ENCODE results near the gene HS3ST1.

The HS3ST1 gene

DNA sequence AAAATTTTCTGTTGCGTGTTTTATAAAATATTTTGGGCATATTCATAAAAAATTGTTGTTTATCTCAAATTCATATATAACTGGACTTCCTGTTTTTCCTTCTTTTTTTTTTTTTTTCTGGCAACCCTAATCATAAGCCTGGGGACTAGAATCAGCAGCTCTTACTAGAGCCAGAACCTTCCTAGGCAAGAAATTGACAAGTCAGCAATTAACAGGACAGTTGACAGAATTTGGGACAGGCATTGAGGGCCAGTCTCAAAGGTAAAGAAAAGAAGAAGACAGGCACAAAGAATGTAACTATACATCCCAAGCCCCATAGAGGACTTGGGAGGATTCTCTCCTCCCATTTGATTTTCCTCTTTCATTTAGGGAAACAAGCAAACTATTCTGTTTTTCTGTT is 35.0 kb upstream of the HS3ST1 start:
- H3K27me3 ChIP-seq (ENCODE audit: control insufficient read depth in 5 of 5, insufficient read depth in 4 of 5, low read length in 5 of 5) = no peaks in the 10 kb centered on the region

DNA sequence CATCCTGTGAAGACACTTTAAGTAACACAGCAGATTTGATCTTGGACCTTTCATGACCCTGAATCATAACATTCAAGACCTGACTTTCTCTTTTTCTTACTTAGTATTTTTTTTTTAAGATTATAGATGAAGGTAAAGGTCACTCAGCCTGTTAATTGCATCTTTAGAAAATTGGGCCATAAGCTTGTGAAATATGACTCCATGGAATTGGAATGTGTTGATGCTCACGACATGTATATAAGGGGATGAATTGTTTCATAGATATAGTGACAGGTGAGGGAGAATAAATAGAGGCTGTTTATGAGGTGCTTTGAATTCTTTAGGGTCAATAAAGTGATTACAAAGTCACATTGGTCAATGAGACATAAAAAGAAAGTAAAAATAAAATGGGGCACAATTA is 27.7 kb upstream of the HS3ST1 start:
- Histone ChIP-seq H3K4me3 (ENCODE audit: low read depth in 1 of 5, low read length in 5 of 5) (no peak overlapping the region), H3K36me3 (ENCODE audit: control insufficient read depth in 5 of 5, insufficient read depth in 5 of 5, low read length in 5 of 5) (no peaks in the 10 kb centered on the region), H3K9ac (ENCODE audit: low read length in 5 of 5) (no peak overlapping the region), H3K9me3 (ENCODE audit: control insufficient read depth in 5 of 5, low read length in 5 of 5) (peaks cover 0 to 9% (median 8%) of the 10 kb centered on the region in 5 donors), H3K27me3 (ENCODE audit: control insufficient read depth in 5 of 5, insufficient read depth in 4 of 5, low read length in 5 of 5) (no peaks in the 10 kb centered on the region), H3K4me1 (ENCODE audit: control insufficient read depth in 5 of 5, insufficient read depth in 5 of 5, low read length in 5 of 5) (no peaks in the 10 kb centered on the region), H3K27ac (ENCODE audit: low read depth, low read length) (no peak overlapping the region)

More for the DNA sequence above, 35.0 kb upstream of the HS3ST1 start:
- Histone ChIP-seq H3K4me3 (ENCODE audit: low read depth in 1 of 5, low read length in 5 of 5) (no peak overlapping the region), H3K9me3 (ENCODE audit: control insufficient read depth in 5 of 5, low read length in 5 of 5) (peaks cover 0 to 9% (median 8%) of the 10 kb centered on the region in 5 donors), H3K36me3 (ENCODE audit: control insufficient read depth in 5 of 5, insufficient read depth in 5 of 5, low read length in 5 of 5) (no peaks in the 10 kb centered on the region), H3K27ac (ENCODE audit: low read depth, low read length) (no peak overlapping the region), H3K4me1 (ENCODE audit: control insufficient read depth in 5 of 5, insufficient read depth in 5 of 5, low read length in 5 of 5) (no peaks in the 10 kb centered on the region), H3K9ac (ENCODE audit: low read length in 5 of 5) (no peak overlapping the region)

DNA sequence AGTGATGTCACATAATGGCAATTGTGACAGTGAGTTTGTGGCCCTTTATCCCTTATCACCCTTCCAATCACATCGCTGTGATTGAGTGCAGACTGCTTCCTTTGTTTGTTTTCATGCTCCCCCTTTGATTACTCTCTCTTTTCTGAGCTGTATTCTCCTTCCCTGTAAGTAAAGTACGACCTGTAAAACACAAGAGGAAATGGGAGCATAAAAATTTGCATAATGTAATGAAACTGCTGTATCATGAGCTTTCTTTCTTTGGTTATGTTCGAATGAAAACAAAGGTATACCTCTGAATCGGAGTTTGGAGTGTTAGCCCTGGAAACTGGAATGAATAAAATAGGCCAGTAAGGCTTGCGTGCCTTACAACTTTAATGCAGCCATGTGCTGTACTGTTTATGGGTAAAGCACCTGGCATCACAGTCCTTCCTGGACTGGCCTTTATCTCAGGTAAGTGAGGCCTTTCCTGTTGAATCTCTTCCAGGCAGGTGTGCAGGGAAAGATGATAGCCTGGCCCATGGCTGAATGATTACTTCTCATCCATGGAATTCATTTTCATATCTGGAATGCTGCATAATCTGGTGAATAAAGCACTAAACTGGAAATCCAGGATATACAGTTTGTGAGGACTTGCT is 26.6 kb upstream of the HS3ST1 start:
- H3K9ac ChIP-seq (ENCODE audit: low read length in 5 of 5) = no peak overlapping the region
- no peaks in the 10 kb centered on the region for H3K27me3 ChIP-seq (ENCODE audit: control insufficient read depth in 5 of 5, insufficient read depth in 4 of 5, low read length in 5 of 5)
- H3K27ac ChIP-seq (ENCODE audit: low read depth, low read length) = no peak overlapping the region
- H3K4me3 ChIP-seq (ENCODE audit: low read depth in 1 of 5, low read length in 5 of 5) = no peak overlapping the region
- no peaks in the 10 kb centered on the region for H3K36me3 ChIP-seq (ENCODE audit: control insufficient read depth in 5 of 5, insufficient read depth in 5 of 5, low read length in 5 of 5)
- H3K4me1 ChIP-seq (ENCODE audit: control insufficient read depth in 5 of 5, insufficient read depth in 5 of 5, low read length in 5 of 5) = no peaks in the 10 kb centered on the region
- peaks cover 0 to 9% (median 4%) of the 10 kb centered on the region in 5 donors for H3K9me3 ChIP-seq (ENCODE audit: control insufficient read depth in 5 of 5, low read length in 5 of 5)

DNA sequence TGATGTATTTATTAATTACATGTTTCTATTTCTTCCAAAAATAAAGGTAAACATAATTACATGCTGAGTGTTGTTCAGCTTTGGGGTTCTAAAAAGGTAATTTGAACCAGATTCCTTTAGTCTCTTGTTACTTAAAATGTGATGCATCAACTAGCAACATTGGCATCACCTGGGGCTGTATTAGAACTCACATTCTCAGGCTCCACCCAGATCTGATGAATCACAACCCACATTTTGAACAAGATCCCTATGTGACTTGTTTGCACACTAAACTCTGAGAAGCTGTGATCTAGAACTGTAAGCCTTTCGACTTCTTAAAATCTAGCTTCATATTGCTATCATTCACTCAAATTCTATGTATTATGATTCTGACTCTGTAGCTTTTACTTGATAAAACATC is 23.0 kb upstream of the HS3ST1 start:
- Histone ChIP-seq H3K9ac (ENCODE audit: low read length in 5 of 5) (no peak overlapping the region), H3K4me3 (ENCODE audit: low read depth in 1 of 5, low read length in 5 of 5) (no peak overlapping the region), H3K4me1 (ENCODE audit: control insufficient read depth in 5 of 5, insufficient read depth in 5 of 5, low read length in 5 of 5) (no peaks in the 10 kb centered on the region), H3K9me3 (ENCODE audit: control insufficient read depth in 5 of 5, low read length in 5 of 5) (no peaks in the 10 kb centered on the region), H3K27ac (ENCODE audit: low read depth, low read length) (no peak overlapping the region), H3K36me3 (ENCODE audit: control insufficient read depth in 5 of 5, insufficient read depth in 5 of 5, low read length in 5 of 5) (no peaks in the 10 kb centered on the region), H3K27me3 (ENCODE audit: control insufficient read depth in 5 of 5, insufficient read depth in 4 of 5, low read length in 5 of 5) (no peaks in the 10 kb centered on the region)

DNA sequence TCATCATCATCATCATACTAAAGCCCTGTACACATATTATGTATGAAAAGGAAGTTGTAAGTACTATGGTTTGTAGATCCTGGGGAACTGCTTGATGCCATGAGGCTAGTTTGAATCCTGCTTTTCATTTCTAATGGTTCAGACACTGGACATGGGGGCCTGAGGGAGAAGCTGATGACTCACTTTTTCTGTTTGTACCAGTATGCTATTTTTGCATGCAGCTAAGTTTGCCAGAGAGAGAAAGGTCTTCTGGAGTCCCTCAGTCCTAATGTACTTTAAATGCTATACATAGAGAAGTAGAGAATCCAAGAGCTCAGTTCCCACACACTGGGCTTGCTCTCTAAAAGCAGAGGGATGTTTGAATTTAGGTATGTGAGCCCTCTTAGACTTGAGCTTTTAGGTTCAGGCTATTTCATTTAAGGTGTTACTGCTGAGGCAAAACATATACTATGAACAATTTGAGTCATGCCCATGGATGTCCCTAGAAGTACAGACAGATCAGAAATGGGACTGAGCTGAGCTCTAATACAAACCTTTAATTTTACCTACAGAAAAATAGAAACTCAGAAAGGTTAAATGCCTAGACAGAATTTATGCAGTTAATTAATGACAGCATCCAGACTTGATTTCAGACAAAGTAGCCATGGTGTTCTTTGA is 17.6 kb upstream of the HS3ST1 start:
- Histone ChIP-seq H3K9ac (ENCODE audit: low read length in 5 of 5) (no peak overlapping the region), H3K4me3 (ENCODE audit: low read depth in 1 of 5, low read length in 5 of 5) (no peak overlapping the region), H3K27me3 (ENCODE audit: control insufficient read depth in 5 of 5, insufficient read depth in 4 of 5, low read length in 5 of 5) (no peaks in the 10 kb centered on the region), H3K9me3 (ENCODE audit: control insufficient read depth in 5 of 5, low read length in 5 of 5) (no peaks in the 10 kb centered on the region), H3K4me1 (ENCODE audit: control insufficient read depth in 5 of 5, insufficient read depth in 5 of 5, low read length in 5 of 5) (peaks cover 0 to 7% (median 4%) of the 10 kb centered on the region in 5 donors), H3K27ac (ENCODE audit: low read depth, low read length) (no peak overlapping the region), H3K36me3 (ENCODE audit: control insufficient read depth in 5 of 5, insufficient read depth in 5 of 5, low read length in 5 of 5) (no peaks in the 10 kb centered on the region)

DNA sequence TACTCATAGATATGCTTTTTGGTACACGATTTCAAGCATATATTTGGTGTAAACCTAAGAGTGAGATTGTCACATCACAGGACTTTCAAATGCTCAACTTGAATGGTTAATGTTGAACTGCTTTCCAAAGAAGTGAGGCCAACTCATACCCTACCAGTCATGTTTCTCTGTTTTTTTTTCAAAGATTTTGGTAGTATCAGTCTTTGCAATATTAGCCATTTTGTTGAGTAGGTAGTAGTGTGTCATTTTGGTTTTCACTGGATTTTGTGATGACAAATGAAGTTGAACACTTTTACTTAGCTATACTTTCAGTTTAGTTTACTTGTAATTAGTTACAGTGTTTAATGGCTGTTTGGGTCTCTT is 12.5 kb upstream of the HS3ST1 start:
- no peaks in the 10 kb centered on the region for H3K9me3 ChIP-seq (ENCODE audit: control insufficient read depth in 5 of 5, low read length in 5 of 5)
- no peaks in the 10 kb centered on the region for H3K27me3 ChIP-seq (ENCODE audit: control insufficient read depth in 5 of 5, insufficient read depth in 4 of 5, low read length in 5 of 5)
- no peak overlapping the region for H3K27ac ChIP-seq (ENCODE audit: low read depth, low read length)
- H3K36me3 ChIP-seq (ENCODE audit: control insufficient read depth in 5 of 5, insufficient read depth in 5 of 5, low read length in 5 of 5) = no peaks in the 10 kb centered on the region
- peaks cover 0 to 9% (median 4%) of the 10 kb centered on the region in 5 donors for H3K4me1 ChIP-seq (ENCODE audit: control insufficient read depth in 5 of 5, insufficient read depth in 5 of 5, low read length in 5 of 5)
- no peak overlapping the region for H3K9ac ChIP-seq (ENCODE audit: low read length in 5 of 5)
- no peak overlapping the region for H3K4me3 ChIP-seq (ENCODE audit: low read depth in 1 of 5, low read length in 5 of 5)

DNA sequence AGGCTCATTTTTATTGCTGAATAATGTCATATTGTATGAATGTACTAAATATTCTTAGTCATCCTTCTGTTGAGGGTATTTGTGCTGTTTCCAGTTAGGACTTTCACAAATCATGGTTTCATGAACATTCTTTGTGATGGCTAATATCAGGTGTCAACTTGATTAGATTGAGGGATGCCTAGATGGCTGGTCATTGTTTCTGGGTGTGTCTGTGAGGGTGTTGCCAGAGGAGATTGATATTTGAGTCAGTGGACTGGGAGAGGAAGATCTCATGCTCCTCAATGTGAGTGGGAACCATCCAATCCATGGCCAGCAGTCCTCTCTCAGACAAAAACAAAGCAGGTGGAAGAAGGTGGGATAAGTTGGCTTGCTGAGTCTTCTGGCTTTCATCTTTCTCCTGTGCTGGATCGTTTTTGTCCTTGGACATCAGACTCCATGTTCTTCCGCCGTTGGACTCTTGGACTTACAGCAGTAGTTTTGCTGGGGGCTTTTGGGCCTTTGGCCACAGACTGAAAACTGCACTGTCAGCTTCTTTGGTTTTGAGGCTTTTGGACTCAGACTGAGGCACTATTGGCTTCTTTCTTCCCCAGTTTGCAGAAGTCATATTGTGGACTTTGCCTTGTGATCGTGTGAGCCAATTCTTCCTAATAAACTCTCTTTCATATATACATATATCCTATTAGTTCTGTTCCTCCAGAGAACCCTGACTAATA is 11.9 kb upstream of the HS3ST1 start:
- Histone ChIP-seq H3K9ac (ENCODE audit: low read length in 5 of 5) (no peak overlapping the region), H3K4me1 (ENCODE audit: control insufficient read depth in 5 of 5, insufficient read depth in 5 of 5, low read length in 5 of 5) (peaks cover 0 to 15% (median 7%) of the 10 kb centered on the region in 5 donors), H3K4me3 (ENCODE audit: low read depth in 1 of 5, low read length in 5 of 5) (no peak overlapping the region), H3K36me3 (ENCODE audit: control insufficient read depth in 5 of 5, insufficient read depth in 5 of 5, low read length in 5 of 5) (no peaks in the 10 kb centered on the region), H3K27ac (ENCODE audit: low read depth, low read length) (no peak overlapping the region), H3K27me3 (ENCODE audit: control insufficient read depth in 5 of 5, insufficient read depth in 4 of 5, low read length in 5 of 5) (no peaks in the 10 kb centered on the region), H3K9me3 (ENCODE audit: control insufficient read depth in 5 of 5, low read length in 5 of 5) (no peaks in the 10 kb centered on the region)

DNA sequence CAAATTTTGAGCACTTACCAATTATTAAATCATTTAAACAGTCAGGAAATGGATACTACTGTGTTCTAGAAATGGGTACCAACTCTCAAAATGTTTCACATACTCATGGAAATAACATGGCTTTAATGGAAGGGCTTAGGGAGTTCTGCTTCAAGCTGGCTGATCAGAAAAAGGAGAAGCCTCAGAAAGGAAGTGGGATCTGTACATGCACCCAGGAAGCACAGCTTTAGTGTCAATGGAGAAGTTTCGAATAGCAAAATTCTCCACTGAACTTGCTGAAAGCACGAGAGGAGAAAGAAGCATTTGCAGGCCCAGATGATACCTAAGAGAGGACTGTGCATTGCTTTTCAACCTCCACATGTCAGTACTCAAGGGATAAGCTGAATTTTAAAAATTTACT is 11.1 kb upstream of the HS3ST1 start:
- no peak overlapping the region for H3K4me3 ChIP-seq (ENCODE audit: low read depth in 1 of 5, low read length in 5 of 5)
- H3K9me3 ChIP-seq (ENCODE audit: control insufficient read depth in 5 of 5, low read length in 5 of 5) = no peaks in the 10 kb centered on the region
- no peaks in the 10 kb centered on the region for H3K27me3 ChIP-seq (ENCODE audit: control insufficient read depth in 5 of 5, insufficient read depth in 4 of 5, low read length in 5 of 5)
- H3K36me3 ChIP-seq (ENCODE audit: control insufficient read depth in 5 of 5, insufficient read depth in 5 of 5, low read length in 5 of 5) = no peaks in the 10 kb centered on the region
- peaks cover 0 to 19% (median 7%) of the 10 kb centered on the region in 5 donors for H3K4me1 ChIP-seq (ENCODE audit: control insufficient read depth in 5 of 5, insufficient read depth in 5 of 5, low read length in 5 of 5)
- no peak overlapping the region for H3K9ac ChIP-seq (ENCODE audit: low read length in 5 of 5)
- H3K27ac ChIP-seq (ENCODE audit: low read depth, low read length) = no peak overlapping the region

DNA sequence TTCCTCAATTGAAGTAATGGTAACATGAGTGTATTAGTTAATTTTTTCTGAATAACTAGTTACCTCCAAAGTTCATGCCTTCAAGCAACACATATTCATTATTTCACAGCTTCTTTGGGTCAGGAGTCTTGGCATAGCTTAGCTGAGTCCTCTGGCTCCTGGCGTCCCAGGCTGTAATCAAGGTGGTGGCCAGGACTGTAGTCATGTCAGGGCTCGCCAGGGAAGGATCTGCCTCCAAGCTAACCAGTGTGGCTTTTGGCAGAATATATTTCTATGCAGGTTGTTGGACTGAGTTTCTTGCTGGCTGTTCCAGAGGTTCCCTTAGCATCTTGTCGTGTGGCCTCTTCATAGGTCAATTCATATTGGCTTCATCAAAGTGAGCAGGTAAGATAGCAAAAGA is 10.0 kb upstream of the HS3ST1 start:
- Histone ChIP-seq H3K36me3 (ENCODE audit: control insufficient read depth in 5 of 5, insufficient read depth in 5 of 5, low read length in 5 of 5) (no peaks in the 10 kb centered on the region), H3K4me3 (ENCODE audit: low read depth in 1 of 5, low read length in 5 of 5) (no peak overlapping the region), H3K27me3 (ENCODE audit: control insufficient read depth in 5 of 5, insufficient read depth in 4 of 5, low read length in 5 of 5) (no peaks in the 10 kb centered on the region), H3K9me3 (ENCODE audit: control insufficient read depth in 5 of 5, low read length in 5 of 5) (no peaks in the 10 kb centered on the region), H3K4me1 (ENCODE audit: control insufficient read depth in 5 of 5, insufficient read depth in 5 of 5, low read length in 5 of 5) (peaks cover 0 to 19% (median 7%) of the 10 kb centered on the region in 5 donors), H3K27ac (ENCODE audit: low read depth, low read length) (no peak overlapping the region), H3K9ac (ENCODE audit: low read length in 5 of 5) (no peak overlapping the region)

DNA sequence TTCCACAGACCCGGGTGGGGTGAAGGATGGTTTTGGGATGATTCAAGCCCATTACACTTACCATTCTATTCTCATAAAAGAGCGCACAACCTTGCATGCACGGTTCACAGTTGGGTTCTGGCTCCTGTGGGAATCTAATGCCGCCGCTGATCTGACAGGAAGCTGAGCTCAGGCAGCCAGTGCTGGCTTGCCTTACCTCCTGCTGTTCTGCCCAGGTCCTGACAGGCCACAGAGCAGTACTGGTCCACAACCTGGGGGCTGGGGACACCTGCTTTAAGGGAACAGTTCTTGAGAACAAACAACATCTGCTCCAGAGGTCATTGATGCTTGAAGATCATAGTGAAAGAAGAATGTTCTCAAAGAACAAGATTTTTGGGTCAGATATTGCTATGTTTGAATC is 8.0 kb upstream of the HS3ST1 start:
- Histone ChIP-seq H3K4me1 (ENCODE audit: control insufficient read depth in 5 of 5, insufficient read depth in 5 of 5, low read length in 5 of 5) (peaks cover 0 to 15% (median under 1%) of the 10 kb centered on the region in 5 donors), H3K9ac (ENCODE audit: low read length in 5 of 5) (no peak overlapping the region), H3K27me3 (ENCODE audit: control insufficient read depth in 5 of 5, insufficient read depth in 4 of 5, low read length in 5 of 5) (no peaks in the 10 kb centered on the region), H3K36me3 (ENCODE audit: control insufficient read depth in 5 of 5, insufficient read depth in 5 of 5, low read length in 5 of 5) (no peaks in the 10 kb centered on the region), H3K27ac (ENCODE audit: low read depth, low read length) (no peak overlapping the region), H3K4me3 (ENCODE audit: low read depth in 1 of 5, low read length in 5 of 5) (no peak overlapping the region), H3K9me3 (ENCODE audit: control insufficient read depth in 5 of 5, low read length in 5 of 5) (no peaks in the 10 kb centered on the region)

Measured in subcutaneous abdominal adipose tissue (tissue), 5 donors.